ENCODE data around the gene PFDN1.

The PFDN1 gene

GRCh38 chr5:140296289-140296688 lies 6.6 kb downstream of the PFDN1 start:
- no peak for DNase-seq (ENCODE audit: low read depth in 3 of 3)

DNA sequence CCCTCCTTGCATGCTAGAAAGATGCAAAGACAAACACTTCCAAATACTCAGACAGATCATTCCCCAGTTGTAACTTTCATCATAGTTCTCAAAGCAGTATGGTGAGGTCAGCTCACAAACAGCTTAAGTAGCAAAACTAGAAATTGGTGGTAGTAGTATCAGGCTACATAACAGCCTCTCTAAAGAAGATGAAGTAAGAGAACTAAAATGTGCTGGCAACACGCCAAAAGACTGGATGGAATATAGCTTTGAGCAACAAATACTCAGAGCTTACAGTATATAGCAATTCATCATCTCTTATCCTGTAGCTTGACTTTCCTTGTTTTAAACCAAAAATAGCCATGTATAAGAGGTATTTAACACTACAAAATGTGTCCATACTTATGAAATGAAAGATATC lies 7.5 kb downstream of the PFDN1 start:
- peak in 1 of 3 donors; percentile 19 for DNase-seq (ENCODE audit: low read depth in 3 of 3)

GRCh38 chr5:140294753-140295152 lies 8.1 kb downstream of the PFDN1 start:
- no peak for DNase-seq (ENCODE audit: low read depth in 3 of 3)

DNA sequence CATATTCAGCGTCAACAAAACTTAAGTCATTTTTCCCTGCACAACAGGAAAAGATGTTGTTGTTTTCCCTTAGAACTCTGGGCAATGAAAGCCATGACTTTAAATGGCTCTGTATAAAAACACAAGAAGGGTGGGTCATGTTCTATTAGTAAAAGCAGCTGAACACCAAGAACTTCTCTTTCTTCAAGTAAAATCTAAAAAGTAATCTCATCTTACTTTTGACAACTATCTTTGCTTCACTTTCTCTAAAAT lies 9.1 kb downstream of the PFDN1 start:
- no peak for DNase-seq (ENCODE audit: low read depth in 3 of 3)

DNA sequence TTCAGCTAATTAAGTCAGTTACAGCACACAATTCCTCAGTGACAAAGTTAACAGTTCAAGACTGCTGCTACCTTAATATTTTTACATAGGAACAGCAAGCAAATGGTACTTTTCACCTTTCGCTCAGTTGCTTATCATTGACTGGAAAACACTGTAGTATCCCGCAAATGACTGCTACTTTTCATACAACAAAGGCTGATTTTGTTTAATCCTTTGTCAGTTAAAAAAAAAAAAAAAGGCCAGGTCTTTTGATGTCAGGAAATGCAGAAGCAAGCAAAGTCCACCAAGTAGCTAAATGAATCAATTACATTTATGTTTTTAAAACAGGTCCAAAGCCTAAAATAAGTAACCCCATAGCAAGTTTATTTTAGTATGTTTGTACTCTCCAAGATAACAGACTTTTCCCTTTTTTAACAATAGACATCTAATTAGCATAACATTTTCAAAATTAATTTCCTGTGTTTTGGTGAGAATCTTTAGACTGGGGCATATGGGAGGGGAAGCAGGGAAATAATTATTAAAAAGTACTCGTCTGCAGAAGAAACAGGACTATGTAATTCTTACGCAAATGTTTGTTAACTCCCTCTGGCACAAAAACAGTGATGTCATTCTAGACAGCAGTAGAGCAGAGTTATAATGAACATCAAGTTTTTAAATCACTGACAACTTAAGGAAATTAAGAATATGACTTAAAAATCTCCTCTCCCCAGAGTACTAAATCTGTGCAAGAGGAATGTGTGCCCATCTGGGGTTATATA lies 9.6 kb downstream of the PFDN1 start:
- DNase-seq (ENCODE audit: low read depth in 3 of 3): no peak

GRCh38 chr5:140292212-140293036 lies 10.5 kb downstream of the PFDN1 start:
- DNase-seq (ENCODE audit: low read depth in 3 of 3): no peak

GRCh38 chr5:140287801-140288521 lies 14.9 kb downstream of the PFDN1 start:
- DNase-seq (ENCODE audit: low read depth in 3 of 3): no peak

DNA sequence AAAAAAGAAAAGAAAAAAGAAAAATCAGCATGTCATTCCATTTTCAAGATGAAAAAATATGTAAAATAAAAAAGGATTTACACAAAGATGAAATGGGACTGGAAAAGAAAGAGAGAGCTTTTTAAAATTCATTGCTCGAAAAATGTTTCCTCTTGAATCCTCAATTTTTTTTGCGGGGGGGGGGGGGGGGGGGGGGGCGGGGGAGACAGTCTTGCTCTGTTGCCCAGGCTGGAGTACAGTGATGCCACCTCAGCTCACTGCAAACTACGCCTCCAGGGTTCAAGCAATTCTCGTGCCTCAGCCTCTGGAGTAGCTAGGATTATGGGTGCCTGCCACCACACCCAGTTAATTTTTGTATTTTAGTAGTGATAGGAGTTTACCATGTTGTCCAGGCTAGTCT lies 16.5 kb downstream of the PFDN1 start:
- DNase-seq (ENCODE audit: low read depth in 3 of 3): no peak

DNA sequence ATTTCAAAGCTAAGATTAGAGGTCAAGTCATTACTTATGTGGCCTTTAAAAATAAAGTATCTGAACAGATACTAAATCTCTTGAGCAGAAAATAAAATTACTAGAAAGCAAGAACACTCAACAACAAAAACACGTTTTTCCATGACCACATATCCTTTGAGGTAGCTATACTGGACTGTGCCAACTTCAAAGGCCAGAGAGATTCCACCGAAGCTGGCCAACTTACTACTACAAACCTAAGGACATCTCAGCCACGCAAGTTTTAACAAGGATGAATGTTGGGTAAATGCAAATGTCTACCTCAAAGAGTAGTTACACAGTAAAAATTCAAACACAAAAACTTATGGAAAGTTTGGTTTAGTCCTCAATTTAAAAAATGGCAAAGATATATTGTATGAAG lies 18.9 kb downstream of the PFDN1 start:
- DNase-seq (ENCODE audit: low read depth in 3 of 3): no peak

DNA sequence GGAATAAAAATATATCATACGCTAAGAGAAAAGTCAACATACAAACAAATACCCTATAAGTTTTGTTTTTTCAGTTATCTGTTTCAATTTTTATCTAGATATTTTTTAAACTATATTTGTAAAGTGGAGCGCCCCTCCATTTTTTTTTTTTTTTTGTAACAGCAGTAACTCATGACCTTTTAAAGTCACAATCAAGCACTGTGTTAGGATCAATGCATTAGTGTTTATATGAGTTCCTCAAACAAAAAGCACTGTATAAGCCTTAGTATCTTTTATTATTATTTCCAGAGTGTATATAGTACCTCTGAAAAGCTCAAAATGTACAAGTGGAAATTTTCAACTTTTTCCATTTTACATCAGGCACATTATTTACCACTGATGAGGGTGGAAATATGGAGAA lies 20.6 kb downstream of the PFDN1 start:
- DNase-seq (ENCODE audit: low read depth in 3 of 3): no peak

GRCh38 chr5:140275837-140276236 lies 27.1 kb downstream of the PFDN1 start:
- no peak for DNase-seq (ENCODE audit: low read depth in 3 of 3)

DNA sequence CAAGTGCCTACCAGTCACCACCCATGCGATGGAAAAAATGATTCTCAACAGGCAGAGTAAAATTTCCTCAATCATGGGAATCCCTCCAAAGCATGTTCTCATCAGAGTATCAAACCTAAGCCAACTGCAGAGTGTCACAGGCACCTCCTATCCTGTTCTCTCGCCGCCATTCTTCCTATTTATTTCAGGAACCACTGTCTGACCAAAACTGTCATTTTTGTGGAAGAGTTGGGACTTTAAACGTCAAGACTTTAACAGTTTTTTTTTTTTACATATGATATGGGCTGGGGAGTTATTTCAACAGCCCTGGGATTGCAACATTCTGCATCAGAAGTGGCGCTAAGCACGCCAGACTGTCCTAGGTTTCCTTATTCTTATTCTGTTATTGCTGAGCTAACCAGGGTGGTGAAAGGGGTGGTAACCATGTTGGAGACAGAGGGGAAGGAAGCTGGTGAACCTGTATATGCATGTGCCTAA lies 29.5 kb downstream of the PFDN1 start:
- no peak for DNase-seq (ENCODE audit: low read depth in 3 of 3)

GRCh38 chr5:140270008-140270407 lies 32.9 kb downstream of the PFDN1 start:
- no peak for DNase-seq (ENCODE audit: low read depth in 3 of 3)

DNA sequence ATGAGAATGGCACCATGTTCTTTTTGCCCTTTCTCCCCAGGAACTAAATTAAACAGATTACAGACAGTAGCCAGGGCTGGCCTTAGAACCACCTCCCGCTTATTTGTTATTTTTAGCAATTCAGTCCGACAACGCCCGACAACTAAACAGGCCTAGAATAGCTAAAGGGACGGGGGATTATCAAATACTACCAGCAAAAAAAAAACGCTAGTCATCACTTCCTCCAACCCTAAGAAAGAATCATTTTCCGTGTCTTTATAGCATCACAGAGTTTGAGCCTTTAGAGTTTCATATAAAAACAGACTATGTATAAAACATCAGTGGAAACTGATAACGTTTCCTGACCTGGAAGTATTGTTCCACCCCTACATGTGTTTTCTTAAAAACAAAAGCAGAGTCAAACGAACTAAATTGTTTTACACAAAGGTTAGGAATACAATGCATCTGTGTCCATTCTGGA lies 35.3 kb downstream of the PFDN1 start:
- DNase-seq (ENCODE audit: low read depth in 3 of 3): no peak

- no peak for DNase-seq (ENCODE audit: low read depth in 3 of 3)
Observed at GRCh38 chr5:140267201-140267540, 35.7 kb downstream of the PFDN1 start.

GRCh38 chr5:140266471-140267200 lies 36.3 kb downstream of the PFDN1 start:
- DNase-seq (ENCODE audit: low read depth in 3 of 3): no peak

DNA sequence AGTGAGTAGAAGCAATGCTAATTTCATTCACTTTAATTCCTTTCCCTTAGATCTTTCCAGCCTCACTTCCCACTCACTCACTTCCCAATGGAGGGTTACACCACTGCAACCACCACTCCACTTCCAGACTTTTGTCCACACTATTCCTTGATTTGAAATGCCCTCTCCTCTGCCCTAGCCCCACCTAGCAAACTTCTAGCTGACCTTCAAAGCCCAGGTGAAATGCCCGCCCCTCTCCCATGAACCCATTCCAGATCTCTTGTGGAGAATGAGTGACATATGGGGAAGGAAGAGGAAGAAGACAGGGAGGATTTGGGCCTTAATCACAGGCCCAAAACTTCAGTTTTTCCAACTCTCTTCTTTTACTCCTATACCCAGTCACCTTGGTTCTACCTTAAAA lies 37.1 kb downstream of the PFDN1 start:
- DNase-seq (ENCODE audit: low read depth in 3 of 3): no peak

GRCh38 chr5:140262839-140263238 lies 40.1 kb downstream of the PFDN1 start:
- no peak for DNase-seq (ENCODE audit: low read depth in 3 of 3)

GRCh38 chr5:140262221-140262620 lies 40.7 kb downstream of the PFDN1 start:
- no peak for DNase-seq (ENCODE audit: low read depth in 3 of 3)

- DNase-seq (ENCODE audit: low read depth in 3 of 3): no peak
Observed at GRCh38 chr5:140261403-140262171, 41.3 kb downstream of the PFDN1 start.

- no peak for DNase-seq (ENCODE audit: low read depth in 3 of 3)
Observed at GRCh38 chr5:140260089-140260656, 42.7 kb downstream of the PFDN1 start.

Data from stimulated activated CD4-positive, alpha-beta T cell treated with anti-CD3 and anti-CD28 coated beads, TNF-alpha, amount 100 ng/mL, for 48 hours (primary cell).